HCT116 (cell line): ENCODE measurements around the gene KIRREL3. TPM values are rescaled to one million over a fixed set of nuclear protein-coding genes. Genes with fewer than 3 reads are reported as not detected.

ENCODE experiments used
- ATAC-seq: fragments of 200-7000 bp; cut with Tn5 transposase; 2 replicates; pipeline ENCODE4 v1.9.1; 2020; ENCODE audit warnings: mild to moderate bottlenecking, moderate library complexity
- BruUV-seq: library from RNA; stranded (reverse); fragments of 400-500 nt; replicated peaks from 2 replicates; lab custom pipeline; 2021; lab: Mats Ljungman, UMichigan
- CTCF ChIA-PET: fragments of 300-600 bp; sonication (Branson Sonifier 250); formaldehyde crosslinking; loops from one replicate; lab custom pipeline; 2021; ENCODE audit warnings: antibody characterized with exemption; lab: Charles Lee
- POLR2A ChIA-PET: fragments of 300-600, 350-600 bp; sonication (Branson Sonifier 250); formaldehyde crosslinking; loops from one replicate; lab custom pipeline; 2021; ENCODE audit warnings: antibody characterized with exemption; lab: Charles Lee
- RAD21 ChIA-PET, 2 experiments: fragments of 300-600 bp; sonication (Branson Sonifier 250); formaldehyde crosslinking; loops; one replicate each; lab custom pipeline; 2023; ENCODE audit warnings: low total read pairs in 2 of 2; ENCODE audit not compliant: uncharacterized antibody in 2 of 2, unreplicated experiment in 2 of 2, low non-redundant PET in 1 of 2; lab: Charles Lee
- DNase-seq: peaks from one replicate; pipeline ENCODE4 v3.0.0-alpha.2; 2010; ENCODE audit warnings: low read depth, low spot score
- H2AFZ ChIP-seq: fragments of 200-600 bp; shearing (Covaris generic), sonication (generic); 2 replicates; pipeline ENCODE4 v1.6.1; 2017; ENCODE audit warnings: low read depth, mixed run types, mixed read lengths, antibody characterized with exemption, low read length; ENCODE audit not compliant: poor library complexity, severe bottlenecking
- H3K27ac ChIP-seq: 2 replicates; pipeline ENCODE4 v1.5.1; 2012; ENCODE audit warnings: low read depth, low read length
- H3K27me3 ChIP-seq: fragments of 200-600 bp; sonication (generic); 2 replicates; pipeline ENCODE4 v1.6.1; 2016; ENCODE audit warnings: mixed run types, low read length, mixed read lengths; ENCODE audit not compliant: insufficient read depth
- H3K36me3 ChIP-seq, 2 experiments: fragments of 200-500 bp in 1 of 2; fragments of 200-600 bp in 1 of 2; sonication (Bioruptor generic) in 1 of 2; sonication (generic) in 1 of 2; 2 replicates each; pipeline versions ENCODE4 v1.5.1 to v1.6.1; 2014 to 2016; ENCODE audit warnings: low read length in 2 of 2, inconsistent platforms in 1 of 2, mixed read lengths in 1 of 2, mixed run types in 1 of 2; ENCODE audit not compliant: insufficient read depth in 2 of 2, control insufficient read depth in 1 of 2
- H3K4me1 ChIP-seq, 2 experiments: fragments of 200-600 bp in 1 of 2; sonication (generic) in 1 of 2; 2 replicates each; pipeline versions ENCODE4 v1.5.1 to v1.6.1; 2012 to 2017; ENCODE audit warnings: low read length in 2 of 2, inconsistent platforms in 1 of 2, mild to moderate bottlenecking in 1 of 2, mixed read lengths in 1 of 2, mixed run types in 1 of 2, moderate library complexity in 1 of 2; ENCODE audit not compliant: insufficient read depth in 2 of 2, control insufficient read depth in 1 of 2
- H3K4me2 ChIP-seq: fragments of 200-600 bp; sonication (generic); 2 replicates; pipeline ENCODE4 v1.6.1; 2017; ENCODE audit warnings: mixed run types, low read length, mixed read lengths
- H3K4me3 ChIP-seq, 2 experiments: fragments of 200-600 bp in 1 of 2; sonication (generic) in 1 of 2; replicated peaks in 1 of 2; 2 replicates each; pipeline ENCODE4 v1.5.1; 2011 to 2016; ENCODE audit warnings: low read length in 2 of 2, control low read depth in 1 of 2, low read depth in 1 of 2, mild to moderate bottlenecking in 1 of 2, mixed read lengths in 1 of 2, mixed run types in 1 of 2
- H3K79me2 ChIP-seq: fragments of 200-600 bp; sonication (generic); 2 replicates; pipeline ENCODE4 v1.6.1; 2017; ENCODE audit warnings: mild to moderate bottlenecking, mixed run types, low read length, moderate library complexity, mixed read lengths; ENCODE audit not compliant: insufficient read depth
- H3K9ac ChIP-seq: fragments of 200-600 bp; sonication (generic); 2 replicates; pipeline ENCODE4 v1.6.1; 2016; ENCODE audit warnings: low read length, mixed read lengths
- H3K9me2 ChIP-seq: fragments of 200-600 bp; sonication (generic), shearing (Covaris generic); 2 replicates; pipeline ENCODE4 v1.6.1; 2017; ENCODE audit warnings: mixed run types, mild to moderate bottlenecking, moderate library complexity; ENCODE audit not compliant: insufficient read depth
- H3K9me3 ChIP-seq, 2 experiments: fragments of 200-500 bp in 1 of 2; fragments of 200-600 bp in 1 of 2; sonication (Bioruptor generic) in 1 of 2; sonication (generic) in 1 of 2; 2 replicates each; pipeline ENCODE4 v1.6.1; 2014 to 2017; ENCODE audit warnings: low read length in 2 of 2, mixed read lengths in 2 of 2, inconsistent platforms in 1 of 2, low read depth in 1 of 2, mild to moderate bottlenecking in 1 of 2, mixed run types in 1 of 2, moderate library complexity in 1 of 2; ENCODE audit not compliant: control insufficient read depth in 1 of 2, insufficient read depth in 1 of 2
- H4K20me1 ChIP-seq: fragments of 200-600 bp; sonication (generic), shearing (Covaris generic); 2 replicates; pipeline ENCODE4 v1.6.1; 2017; ENCODE audit warnings: mixed run types, mild to moderate bottlenecking, moderate library complexity; ENCODE audit not compliant: insufficient read depth
- POLR2A ChIP-seq: IDR thresholded peaks from 2 replicates; pipeline ENCODE4 v1.7.0; 2011; ENCODE audit warnings: borderline replicate concordance; ENCODE audit not compliant: insufficient read depth, insufficient read length; ENCODE audit errors: extremely low read depth
- SRF ChIP-seq: IDR thresholded peaks from 2 replicates; pipeline ENCODE4 v1.6.1; 2012; ENCODE audit warnings: low read depth
- YY1 ChIP-seq: IDR thresholded peaks from 2 replicates; pipeline ENCODE4 v1.6.1; 2011; ENCODE audit warnings: low read length, low read depth, moderate library complexity, mild to moderate bottlenecking; ENCODE audit not compliant: insufficient replicate concordance; ENCODE audit errors: extremely low read depth
- intact Hi-C: fragments of 100-400 bp; cut with micrococcal nuclease; formaldehyde crosslinking; loops from 2 replicates; pipeline ENCODE4 v1.10.0; 2022
- total RNA-seq: library from RNA; stranded (reverse); gene quantifications from one replicate; pipeline ENCODE4 v1.2.1, GENCODE V29; 2021; ENCODE audit not compliant: unreplicated experiment
- TF ChIP-seq, protein P1 (sequence below), 3 experiments: fragments of 200-600 bp in 1 of 3; sonication (generic) in 1 of 3; IDR thresholded peaks in 2 of 3; conservative IDR thresholded peaks in 1 of 3; 2 replicates each; pipeline ENCODE4 v1.5.1; 2012 to 2017; ENCODE audit warnings: low read depth in 2 of 3, low read length in 2 of 3, antibody characterized with exemption in 1 of 3, borderline replicate concordance in 1 of 3, control low read depth in 1 of 3, mild to moderate bottlenecking in 1 of 3, mixed read lengths in 1 of 3, mixed run types in 1 of 3, moderate library complexity in 1 of 3; ENCODE audit not compliant: insufficient read depth in 1 of 3
- TF ChIP-seq, protein P2 (sequence below): IDR thresholded peaks from 2 replicates; pipeline ENCODE4 v1.6.1; 2012

The KIRREL3 gene
- total RNA-seq, 1 experiment from 2014 or later, result not detected

DNA sequence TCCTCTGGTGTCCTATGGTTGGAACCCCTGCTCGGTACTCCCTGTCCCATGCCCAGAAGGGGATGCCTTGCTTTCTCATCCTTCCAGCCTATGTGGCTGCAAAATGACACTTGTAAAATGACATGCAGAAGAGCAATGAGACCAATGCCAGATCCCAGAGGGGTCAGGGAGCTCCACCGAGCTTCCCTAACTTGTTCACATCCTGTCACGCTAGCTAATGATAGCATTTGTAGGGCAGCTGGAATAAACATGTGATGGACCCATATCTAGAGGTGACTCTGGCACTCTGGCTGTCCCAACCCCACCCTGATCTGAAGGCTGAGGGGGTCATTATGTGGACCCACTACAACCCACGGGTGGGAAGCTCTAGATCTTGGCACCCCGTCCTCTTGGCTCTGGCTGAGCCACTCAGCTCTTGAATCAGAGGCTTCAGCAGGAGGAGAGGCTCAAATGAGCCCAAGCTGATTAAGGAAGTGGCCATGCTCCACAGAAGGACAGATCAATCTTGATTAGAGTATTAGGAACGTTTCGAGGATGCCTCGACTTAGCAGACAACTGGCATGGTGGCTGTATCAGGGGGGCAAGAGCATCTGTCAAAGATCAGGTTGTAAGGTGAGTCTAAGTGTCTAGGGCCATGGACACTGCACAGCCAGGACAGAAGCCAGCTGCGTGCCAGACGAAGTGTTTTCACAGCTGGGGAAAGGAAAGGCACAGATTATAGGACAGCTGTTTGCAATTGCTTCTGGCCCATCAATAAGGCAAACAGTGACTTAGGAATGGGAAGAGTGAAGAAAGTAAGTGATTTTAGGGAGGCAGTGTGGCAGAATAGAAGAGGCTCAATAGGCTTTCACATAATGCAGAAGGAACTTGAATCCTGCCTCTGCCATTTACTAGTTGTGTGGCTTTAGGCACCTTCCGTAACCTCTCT is 182.8 kb downstream of the KIRREL3 start (continued):
- TF ChIP-seq, protein P1, sequence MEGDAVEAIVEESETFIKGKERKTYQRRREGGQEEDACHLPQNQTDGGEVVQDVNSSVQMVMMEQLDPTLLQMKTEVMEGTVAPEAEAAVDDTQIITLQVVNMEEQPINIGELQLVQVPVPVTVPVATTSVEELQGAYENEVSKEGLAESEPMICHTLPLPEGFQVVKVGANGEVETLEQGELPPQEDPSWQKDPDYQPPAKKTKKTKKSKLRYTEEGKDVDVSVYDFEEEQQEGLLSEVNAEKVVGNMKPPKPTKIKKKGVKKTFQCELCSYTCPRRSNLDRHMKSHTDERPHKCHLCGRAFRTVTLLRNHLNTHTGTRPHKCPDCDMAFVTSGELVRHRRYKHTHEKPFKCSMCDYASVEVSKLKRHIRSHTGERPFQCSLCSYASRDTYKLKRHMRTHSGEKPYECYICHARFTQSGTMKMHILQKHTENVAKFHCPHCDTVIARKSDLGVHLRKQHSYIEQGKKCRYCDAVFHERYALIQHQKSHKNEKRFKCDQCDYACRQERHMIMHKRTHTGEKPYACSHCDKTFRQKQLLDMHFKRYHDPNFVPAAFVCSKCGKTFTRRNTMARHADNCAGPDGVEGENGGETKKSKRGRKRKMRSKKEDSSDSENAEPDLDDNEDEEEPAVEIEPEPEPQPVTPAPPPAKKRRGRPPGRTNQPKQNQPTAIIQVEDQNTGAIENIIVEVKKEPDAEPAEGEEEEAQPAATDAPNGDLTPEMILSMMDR (IDR thresholded peaks at IDR 0.05 in 2 of 3, conservative IDR thresholded peaks at IDR 0.05 in 1 of 3; ENCODE audit: borderline replicate concordance in 1 of 3, insufficient read depth in 1 of 3, low read depth in 2 of 3, low read length in 2 of 3), result no peak
- TF ChIP-seq YY1, result no peak
- TF ChIP-seq, protein P2, sequence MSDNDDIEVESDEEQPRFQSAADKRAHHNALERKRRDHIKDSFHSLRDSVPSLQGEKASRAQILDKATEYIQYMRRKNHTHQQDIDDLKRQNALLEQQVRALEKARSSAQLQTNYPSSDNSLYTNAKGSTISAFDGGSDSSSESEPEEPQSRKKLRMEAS, result no peak

DNA sequence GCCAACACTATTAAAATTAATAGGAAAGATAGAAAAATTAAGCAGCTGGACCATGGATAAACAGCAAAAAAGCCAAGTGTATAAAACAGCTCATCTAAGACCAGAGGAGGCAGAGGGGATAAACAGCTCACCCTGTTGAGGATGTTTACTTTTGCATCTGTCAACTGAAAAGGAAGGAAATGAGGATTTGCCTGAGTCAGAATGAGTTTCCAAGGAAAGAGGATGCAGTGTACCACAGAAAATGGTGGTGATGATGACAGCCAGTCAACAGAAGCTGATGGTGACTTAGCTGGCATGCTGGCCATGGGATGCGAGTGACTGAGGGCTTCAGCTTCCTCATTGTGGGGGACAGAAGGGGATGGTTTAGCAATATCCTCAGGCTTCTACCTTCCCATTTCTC is 183.5 kb downstream of the KIRREL3 start:
- Histone ChIP-seq H3K9me3 (no peaks in the 10 kb centered on the region), H2AFZ (no peak overlapping the region), H3K36me3 (no peaks in the 10 kb centered on the region), H3K4me3 (no peak overlapping the region), H3K79me2 (no peaks in the 10 kb centered on the region), H4K20me1 (no peaks in the 10 kb centered on the region), H3K27me3 (peaks cover 3% of the 10 kb centered on the region; the same call in 1 of the 2 replicates), H3K4me2 (no peak overlapping the region), H3K4me1 (no peaks in the 10 kb centered on the region), H3K9me2 (no peaks in the 10 kb centered on the region), H3K9ac (no peak overlapping the region), H3K27ac (no peak overlapping the region)
- intact Hi-C loops, result no loop called here
- RAD21 ChIA-PET, result no interaction called here
- POLR2A ChIA-PET, result no interaction called here
- CTCF ChIA-PET, result no interaction called here
- no peak for ATAC-seq
- TF ChIP-seq POLR2A (no peak), SRF (no peak)
- no peak for DNase-seq
- BruUV-seq, result no TSS peak
